ENCODE results near the gene C13orf46.

GRCh38 chr13:114000151-114001040, 26.5 kb upstream of the C13orf46 start:
- no peak for TF ChIP-seq EZH2 (IDR thresholded peaks at IDR 0.05; ENCODE audit: low read depth, low read length, severe bottlenecking)
- no peak for TF ChIP-seq RFX5 (IDR thresholded peaks at IDR 0.05; ENCODE audit: borderline replicate concordance, low read depth, low read length)
- no peak for TF ChIP-seq CTCF (IDR thresholded peaks at IDR 0.05; ENCODE audit: control extremely low read depth in 1 of 3, insufficient read depth in 1 of 3, low read depth in 1 of 3, low read length in 3 of 3)
- no peak for TF ChIP-seq FOSL1 (IDR thresholded peaks at IDR 0.05; ENCODE audit: insufficient read depth, low read depth, low read length)

All from H1 (cell line).